Osteoblast (primary cell): ENCODE measurements around the gene EFNA5. TPM values are rescaled to one million over a fixed set of nuclear protein-coding genes. Genes with fewer than 3 reads are reported as not detected.

ENCODE experiments used
- DNase-seq: peaks from one replicate; pipeline ENCODE4 v3.0.0; 2011; ENCODE audit warnings: low spot score, mixed read lengths; ENCODE audit not compliant: insufficient read length; ENCODE audit errors: missing footprints
- H2AFZ ChIP-seq: 2 replicates; pipeline ENCODE4 v1.6.0; 2011; ENCODE audit warnings: mild to moderate bottlenecking, low read length
- H3K27ac ChIP-seq: 2 replicates; pipeline ENCODE4 v1.5.1; 2011; ENCODE audit warnings: mild to moderate bottlenecking, low read depth, low read length, moderate library complexity
- H3K27me3 ChIP-seq: 2 replicates; pipeline ENCODE4 v1.6.0; 2012; ENCODE audit warnings: mild to moderate bottlenecking, control low read depth, inconsistent platforms, low read length, moderate library complexity; ENCODE audit not compliant: insufficient read depth
- H3K36me3 ChIP-seq: 2 replicates; pipeline ENCODE4 v1.5.1; 2011; ENCODE audit warnings: mild to moderate bottlenecking, low read length, control low read depth, moderate library complexity; ENCODE audit not compliant: insufficient read depth
- H3K4me1 ChIP-seq: 2 replicates; pipeline ENCODE4 v1.5.1; 2011; ENCODE audit warnings: mild to moderate bottlenecking, low read length, control low read depth, moderate library complexity; ENCODE audit not compliant: insufficient read depth
- H3K4me2 ChIP-seq: 2 replicates; pipeline ENCODE4 v1.6.0; 2011; ENCODE audit warnings: mild to moderate bottlenecking, low read length; ENCODE audit not compliant: insufficient read depth
- H3K4me3 ChIP-seq: fragments of 200-600 bp; sonication (generic); 3 replicates; pipeline ENCODE4 v1.5.1; 2012; ENCODE audit warnings: mild to moderate bottlenecking, low read length, inconsistent platforms; ENCODE audit not compliant: insufficient read depth
- H3K79me2 ChIP-seq: 2 replicates; pipeline ENCODE4 v1.6.0; 2012; ENCODE audit warnings: mild to moderate bottlenecking, low read length, control low read depth, inconsistent platforms; ENCODE audit not compliant: insufficient read depth
- H3K9me3 ChIP-seq: 2 replicates; pipeline ENCODE4 v1.5.1; 2011; ENCODE audit warnings: low read depth, low read length, control low read depth
- H4K20me1 ChIP-seq: 2 replicates; pipeline ENCODE4 v1.6.0; 2012; ENCODE audit warnings: mild to moderate bottlenecking, low read length, control low read depth; ENCODE audit not compliant: insufficient read depth
- total RNA-seq: library from RNA; depleted of rRNA; stranded (reverse); fragments of >200 nt; gene quantifications from 2 replicates; pipeline ENCODE4 v1.2.3, GENCODE V29; 2012
- TF ChIP-seq, protein P1 (sequence below): IDR thresholded peaks from 2 replicates; pipeline ENCODE4 v1.5.1; 2011; ENCODE audit warnings: mild to moderate bottlenecking, low read depth, low read length, moderate library complexity; ENCODE audit errors: extremely low read depth

EFNA5 gene
- total RNA-seq, 1 donor, result 12.3 TPM

DNA sequence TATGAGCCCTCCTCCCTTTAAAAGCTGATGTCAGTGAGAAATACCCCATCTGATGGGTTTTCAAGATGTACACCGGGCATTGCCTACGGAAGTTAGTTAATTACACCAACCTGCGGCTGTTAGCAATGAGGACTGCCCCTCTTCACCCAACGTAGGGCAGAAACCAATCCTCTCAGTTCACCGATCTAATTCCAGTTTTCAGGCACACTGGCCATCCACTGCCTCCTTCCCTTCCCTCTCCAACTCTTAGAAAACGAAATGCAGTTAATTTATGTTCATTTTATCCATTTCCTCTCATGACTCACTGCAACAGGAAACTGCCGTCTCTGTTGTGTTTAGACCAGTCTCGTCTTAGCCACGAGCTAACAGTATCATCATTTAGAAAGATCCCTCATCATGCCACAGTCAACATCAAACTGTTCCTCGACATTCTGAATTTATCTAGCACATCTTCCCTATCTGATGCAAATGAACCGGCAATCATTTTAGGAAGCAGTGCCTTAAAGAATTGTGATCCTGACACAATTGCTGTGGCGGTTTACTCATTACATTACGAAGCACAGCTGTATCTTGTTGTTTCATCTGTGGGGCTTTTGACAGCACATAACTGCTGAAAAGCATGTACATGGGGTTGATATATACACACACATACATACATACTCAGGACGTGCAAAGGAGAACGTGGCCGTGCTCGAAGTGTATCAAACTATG is 168.6 kb downstream of the EFNA5 start:
- no peaks in the 10 kb centered on the region for H3K79me2 ChIP-seq
- no peaks in the 10 kb centered on the region for H3K9me3 ChIP-seq
- no peak overlapping the region for H3K27ac ChIP-seq
- H3K4me2 ChIP-seq, result no peak overlapping the region
- no peak overlapping the region for H2AFZ ChIP-seq
- no peaks in the 10 kb centered on the region for H3K36me3 ChIP-seq
- no peaks in the 10 kb centered on the region for H3K4me1 ChIP-seq
- DNase-seq, result no peak
- TF ChIP-seq, protein P1, sequence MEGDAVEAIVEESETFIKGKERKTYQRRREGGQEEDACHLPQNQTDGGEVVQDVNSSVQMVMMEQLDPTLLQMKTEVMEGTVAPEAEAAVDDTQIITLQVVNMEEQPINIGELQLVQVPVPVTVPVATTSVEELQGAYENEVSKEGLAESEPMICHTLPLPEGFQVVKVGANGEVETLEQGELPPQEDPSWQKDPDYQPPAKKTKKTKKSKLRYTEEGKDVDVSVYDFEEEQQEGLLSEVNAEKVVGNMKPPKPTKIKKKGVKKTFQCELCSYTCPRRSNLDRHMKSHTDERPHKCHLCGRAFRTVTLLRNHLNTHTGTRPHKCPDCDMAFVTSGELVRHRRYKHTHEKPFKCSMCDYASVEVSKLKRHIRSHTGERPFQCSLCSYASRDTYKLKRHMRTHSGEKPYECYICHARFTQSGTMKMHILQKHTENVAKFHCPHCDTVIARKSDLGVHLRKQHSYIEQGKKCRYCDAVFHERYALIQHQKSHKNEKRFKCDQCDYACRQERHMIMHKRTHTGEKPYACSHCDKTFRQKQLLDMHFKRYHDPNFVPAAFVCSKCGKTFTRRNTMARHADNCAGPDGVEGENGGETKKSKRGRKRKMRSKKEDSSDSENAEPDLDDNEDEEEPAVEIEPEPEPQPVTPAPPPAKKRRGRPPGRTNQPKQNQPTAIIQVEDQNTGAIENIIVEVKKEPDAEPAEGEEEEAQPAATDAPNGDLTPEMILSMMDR, result no peak
- no peak overlapping the region for H3K4me3 ChIP-seq
- H4K20me1 ChIP-seq, result no peaks in the 10 kb centered on the region
- H3K27me3 ChIP-seq, result no peaks in the 10 kb centered on the region

DNA sequence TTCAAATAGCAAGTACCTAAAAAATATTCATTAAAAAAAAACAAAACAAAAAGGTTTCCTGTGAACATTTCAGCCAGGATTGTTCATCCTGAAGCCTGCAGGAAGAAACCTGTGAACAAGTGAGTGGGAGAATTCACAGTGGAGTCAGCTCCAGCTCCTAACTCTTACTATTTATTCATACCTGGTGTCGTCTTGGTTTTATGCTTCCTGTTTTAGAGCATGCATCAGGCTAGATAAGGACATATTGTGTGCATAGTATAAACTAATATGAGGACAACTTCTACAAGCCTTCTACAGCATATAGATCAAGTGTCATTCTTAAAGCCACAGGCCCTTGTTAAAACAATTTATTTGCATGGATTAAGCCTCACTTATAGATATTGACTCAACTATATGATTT is 169.9 kb downstream of the EFNA5 start:
- H3K4me2 ChIP-seq, result no peak overlapping the region
- TF ChIP-seq, protein P1, result no peak
- H3K27ac ChIP-seq, result no peak overlapping the region

DNA sequence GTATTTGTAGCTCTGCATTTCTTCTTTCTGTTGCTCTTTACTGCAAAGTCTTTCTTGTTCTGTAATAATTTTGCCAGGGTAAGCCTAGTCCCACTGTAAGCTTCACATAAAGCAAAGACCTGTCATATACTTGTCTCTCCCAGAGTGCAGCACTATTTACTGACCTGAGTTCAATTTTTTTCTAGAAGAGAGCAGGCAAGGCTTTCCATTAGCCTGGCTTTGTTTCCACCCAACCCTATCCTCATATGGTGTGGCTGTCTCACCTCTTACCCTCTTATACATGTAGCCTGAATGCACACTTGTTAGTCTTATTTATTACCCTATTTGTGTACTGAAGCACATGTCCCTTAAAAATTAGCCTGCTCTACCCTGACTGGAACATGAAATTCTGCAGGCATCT is 170.4 kb downstream of the EFNA5 start:
- Histone ChIP-seq H2AFZ (no peak overlapping the region), H3K9me3 (no peaks in the 10 kb centered on the region), H4K20me1 (no peaks in the 10 kb centered on the region), H3K79me2 (no peaks in the 10 kb centered on the region), H3K4me2 (no peak overlapping the region), H3K27ac (no peak overlapping the region), H3K4me1 (no peaks in the 10 kb centered on the region), H3K4me3 (no peak overlapping the region), H3K27me3 (no peaks in the 10 kb centered on the region), H3K36me3 (no peaks in the 10 kb centered on the region)
- TF ChIP-seq, protein P1, result no peak
- no peak for DNase-seq

More for the DNA sequence above, 169.9 kb downstream of the EFNA5 start:
- H4K20me1 ChIP-seq, result no peaks in the 10 kb centered on the region
- H3K27me3 ChIP-seq, result no peaks in the 10 kb centered on the region
- no peaks in the 10 kb centered on the region for H3K4me1 ChIP-seq
- no peak overlapping the region for H2AFZ ChIP-seq
- no peaks in the 10 kb centered on the region for H3K79me2 ChIP-seq
- no peaks in the 10 kb centered on the region for H3K9me3 ChIP-seq
- no peak overlapping the region for H3K4me3 ChIP-seq
- DNase-seq, result no peak
- no peaks in the 10 kb centered on the region for H3K36me3 ChIP-seq

DNA sequence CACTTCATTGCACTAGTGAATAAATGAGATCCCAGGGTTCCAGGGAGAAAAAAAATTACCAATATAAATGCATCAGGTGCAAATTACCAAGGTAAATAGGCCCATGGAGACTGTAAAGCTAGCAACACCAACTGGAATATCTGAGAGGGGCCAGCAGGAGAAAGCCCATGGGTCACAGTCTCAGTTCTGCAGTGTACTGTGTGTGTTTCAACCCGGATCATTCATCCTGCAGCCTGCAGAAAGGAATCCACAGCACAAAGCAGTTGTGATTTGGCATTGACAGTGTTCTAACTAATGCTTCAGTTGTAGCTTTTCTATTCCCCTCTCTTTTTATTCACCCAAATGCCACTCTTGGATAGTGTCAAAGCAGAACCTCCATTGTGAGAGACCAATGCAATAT is 171.0 kb downstream of the EFNA5 start:
- H2AFZ ChIP-seq, result no peak overlapping the region
- H3K27ac ChIP-seq, result no peak overlapping the region
- no peaks in the 10 kb centered on the region for H3K79me2 ChIP-seq
- TF ChIP-seq, protein P1, result no peak
- no peaks in the 10 kb centered on the region for H3K9me3 ChIP-seq
- H3K27me3 ChIP-seq, result no peaks in the 10 kb centered on the region
- no peaks in the 10 kb centered on the region for H4K20me1 ChIP-seq
- H3K4me2 ChIP-seq, result no peak overlapping the region
- H3K4me3 ChIP-seq, result no peak overlapping the region
- no peaks in the 10 kb centered on the region for H3K36me3 ChIP-seq
- no peak for DNase-seq
- H3K4me1 ChIP-seq, result no peaks in the 10 kb centered on the region
